Measurements from ENCODE around the gene PUS10. TPM values are rescaled to one million over a fixed set of nuclear protein-coding genes. Genes with fewer than 3 reads are reported as not detected.

The PUS10 gene
- total and polyA plus RNA-seq, 2 of the 13 experiments (the other 11 are each of a cell fraction or from before 2014, with no cell fraction given): 41.4 to 44.3 TPM

DNA sequence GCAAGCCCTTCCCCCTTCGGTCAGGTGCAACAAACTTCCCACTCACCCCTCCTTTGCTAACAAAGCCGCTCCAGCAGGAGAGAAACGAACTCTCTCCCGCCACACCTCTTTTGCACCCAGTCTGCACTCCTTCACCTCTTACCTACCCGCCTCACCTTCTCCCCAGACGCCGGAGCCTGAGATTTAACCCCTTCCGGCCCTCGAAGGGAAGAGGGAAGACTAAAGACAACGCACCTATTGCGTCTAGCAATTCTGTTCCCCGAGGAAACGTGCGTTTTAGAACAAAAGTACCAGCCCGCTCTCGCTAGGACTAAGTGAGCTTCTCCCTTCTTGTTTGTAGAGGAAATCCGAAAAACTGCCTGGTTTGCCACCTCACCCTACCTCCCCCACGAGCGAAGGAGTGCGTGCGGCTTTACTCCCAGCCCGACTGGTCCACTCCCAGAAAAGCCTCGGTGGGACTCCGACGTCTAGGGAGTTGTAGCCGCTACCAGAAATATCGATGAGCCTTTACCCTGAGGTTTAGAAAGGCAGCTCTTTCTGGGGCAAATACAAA, 976 bp downstream of the PUS10 start (continued):
- TF ChIP-seq CREB1 (IDR thresholded peaks at IDR 0.05): no peak
- TF ChIP-seq CREB1 (CRISPR knock-in tag; IDR thresholded peaks at IDR 0.05): peak; percentile 76; the same call in 1 of the 2 replicates
- TF ChIP-seq PHF20 (CRISPR knock-in tag; IDR thresholded peaks at IDR 0.05): peak; percentile 86
- no peak for TF ChIP-seq SOX5 (CRISPR knock-in tag; IDR thresholded peaks at IDR 0.05; ENCODE audit: borderline replicate concordance)
- TF ChIP-seq CTCF (CRISPR knock-in tag; IDR thresholded peaks at IDR 0.05): no peak
- TF ChIP-seq SP2 (CRISPR knock-in tag; IDR thresholded peaks at IDR 0.05): no peak
- peak; percentile 81 for TF ChIP-seq U2AF1 (optimal IDR thresholded peaks at IDR 0.05; ENCODE audit: low read depth, low read length)
- TF ChIP-seq REPIN1 (CRISPR knock-in tag; IDR thresholded peaks at IDR 0.05; ENCODE audit: borderline replicate concordance, low read depth): peak; percentile 11; the same call in 1 of the 2 replicates
- TF ChIP-seq ZNF644 (CRISPR knock-in tag; IDR thresholded peaks at IDR 0.05; ENCODE audit: low read depth): no peak
- no peak; the same call in 1 of the 2 replicates for TF ChIP-seq ZNF720 (CRISPR knock-in tag; IDR thresholded peaks at IDR 0.05)
- no peak; the same call in 1 of the 2 replicates for TF ChIP-seq ZBTB2 (CRISPR knock-in tag; IDR thresholded peaks at IDR 0.05; ENCODE audit: low read depth)
- TF ChIP-seq ZNF24 (IDR thresholded peaks at IDR 0.05): 0 out of 2 replicates have a peak, but pooled peaks have one; percentile 8
- peak; percentile 75; the same call in 1 of the 2 replicates for TF ChIP-seq FIP1L1 (IDR thresholded peaks at IDR 0.05; ENCODE audit: borderline replicate concordance, insufficient read depth, low read depth, low read length)
- TF ChIP-seq PCBP1 (IDR thresholded peaks at IDR 0.05; ENCODE audit: borderline replicate concordance, low read depth, low read length): no peak
- no peak; the same call in 1 of the 2 replicates for TF ChIP-seq ZNF83 (CRISPR knock-in tag; IDR thresholded peaks at IDR 0.05; ENCODE audit: borderline replicate concordance)
- peak; percentile 22; the same call in 1 of the 2 replicates for TF ChIP-seq ZNF710 (CRISPR knock-in tag; IDR thresholded peaks at IDR 0.05; ENCODE audit: borderline replicate concordance)
- TF ChIP-seq ZNF142 (CRISPR knock-in tag; IDR thresholded peaks at IDR 0.05): 0 out of 2 replicates have a peak, but pooled peaks have one; percentile 17
- TF ChIP-seq ZNF552 (CRISPR knock-in tag; IDR thresholded peaks at IDR 0.05; ENCODE audit: borderline replicate concordance): no peak; the same call in 1 of the 2 replicates
- peak; percentile 24; the same call in 1 of the 2 replicates for TF ChIP-seq ATF7-NPFF (CRISPR knock-in tag; IDR thresholded peaks at IDR 0.05; ENCODE audit: low read depth)

All from HepG2 (cell line).